Left kidney (tissue), 2 donors: ENCODE data around the gene VAC14. TPM values are rescaled to one million over a fixed set of nuclear protein-coding genes. Genes with fewer than 3 reads are reported as not detected.

Experiments
- DNase-seq: peaks from one replicate; pipeline ENCODE4 v3.0.0-alpha.2; 2013
- polyA plus RNA-seq: library from polyadenylated mRNA; unstranded; fragments of 120-200 nt; gene quantifications from one replicate; pipeline ENCODE4 v1.2.1, GENCODE V29; 2013; ENCODE audit not compliant: insufficient read length

VAC14 gene
- polyA plus RNA-seq, 1 donor = 40.9 TPM

DNA sequence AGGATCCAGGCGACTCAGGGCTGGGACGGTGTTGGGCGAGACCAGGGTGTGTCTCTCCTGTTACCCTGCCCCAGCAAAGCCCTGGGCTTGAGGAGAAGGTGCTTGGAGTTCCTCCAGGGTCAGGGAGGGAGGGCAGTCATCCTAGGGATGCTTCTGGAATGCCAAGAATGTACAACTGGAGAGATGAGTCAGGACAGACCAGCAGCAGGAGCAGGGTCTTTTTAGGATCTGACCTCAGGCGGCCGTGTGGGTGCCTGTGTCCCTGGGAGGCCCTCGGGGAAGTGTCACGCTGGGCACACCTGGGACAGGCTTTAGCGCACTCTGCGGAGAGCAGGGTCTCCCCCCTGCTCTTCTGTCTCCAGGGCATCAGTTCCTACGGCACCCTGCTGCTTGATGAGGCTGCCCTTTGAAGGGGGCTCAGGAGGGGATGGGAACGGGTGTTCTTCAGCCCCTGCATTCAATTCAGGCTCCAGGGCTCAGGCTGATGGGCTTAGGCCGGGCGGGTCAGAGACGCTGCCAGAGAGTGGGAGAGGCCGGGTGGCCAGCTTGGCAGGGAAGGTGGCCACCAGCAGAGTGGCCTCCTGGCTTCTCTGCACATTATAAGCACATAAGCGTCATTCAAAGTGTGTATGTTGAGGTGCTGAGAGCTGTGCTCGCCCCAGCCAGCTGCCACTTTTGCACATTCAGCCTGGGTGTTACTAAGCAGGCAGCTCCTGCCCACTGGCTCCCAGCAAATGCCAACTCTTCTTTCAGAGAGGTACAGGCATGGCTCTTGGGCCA, 106.7 kb downstream of the VAC14 start:
- no peak for DNase-seq

DNA sequence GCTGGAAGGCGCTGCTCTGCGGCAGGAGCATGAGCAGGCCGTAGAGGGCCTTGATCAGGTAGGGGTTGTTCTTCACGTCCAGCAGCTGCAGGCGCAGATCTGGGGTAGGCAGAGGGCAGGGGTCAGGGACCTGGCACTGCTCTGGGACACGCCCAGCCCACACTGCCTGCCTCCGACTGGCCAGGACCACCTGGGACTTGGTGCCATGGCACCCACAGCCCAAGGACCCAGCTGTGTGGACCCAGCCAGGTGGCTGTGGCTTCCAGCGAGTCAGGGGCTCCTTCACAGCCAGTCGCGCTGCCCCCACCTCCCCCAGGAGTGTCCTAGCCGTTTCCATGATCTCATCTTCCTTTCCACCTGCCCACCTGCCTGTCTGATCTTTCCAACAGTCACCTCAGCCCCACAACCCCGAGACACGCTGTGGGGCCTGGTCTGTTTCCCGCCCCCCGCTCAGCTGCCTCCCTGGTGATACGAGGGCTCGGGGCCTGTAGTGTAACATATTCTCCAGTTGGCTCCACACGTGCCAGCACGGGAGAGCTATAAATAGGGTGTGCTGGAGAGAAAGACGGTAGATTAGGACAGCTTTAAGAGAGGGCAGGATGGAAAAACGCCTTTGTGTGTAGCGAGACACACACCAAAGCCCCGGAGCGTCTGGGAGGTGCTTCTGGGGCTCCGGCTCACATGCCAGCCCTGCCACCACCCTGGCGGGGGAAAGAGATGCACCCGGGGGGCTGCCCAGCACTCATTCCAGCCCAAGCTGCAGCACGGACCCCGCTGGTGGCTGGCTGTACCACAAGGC, 107.9 kb downstream of the VAC14 start:
- no peak for DNase-seq

DNA sequence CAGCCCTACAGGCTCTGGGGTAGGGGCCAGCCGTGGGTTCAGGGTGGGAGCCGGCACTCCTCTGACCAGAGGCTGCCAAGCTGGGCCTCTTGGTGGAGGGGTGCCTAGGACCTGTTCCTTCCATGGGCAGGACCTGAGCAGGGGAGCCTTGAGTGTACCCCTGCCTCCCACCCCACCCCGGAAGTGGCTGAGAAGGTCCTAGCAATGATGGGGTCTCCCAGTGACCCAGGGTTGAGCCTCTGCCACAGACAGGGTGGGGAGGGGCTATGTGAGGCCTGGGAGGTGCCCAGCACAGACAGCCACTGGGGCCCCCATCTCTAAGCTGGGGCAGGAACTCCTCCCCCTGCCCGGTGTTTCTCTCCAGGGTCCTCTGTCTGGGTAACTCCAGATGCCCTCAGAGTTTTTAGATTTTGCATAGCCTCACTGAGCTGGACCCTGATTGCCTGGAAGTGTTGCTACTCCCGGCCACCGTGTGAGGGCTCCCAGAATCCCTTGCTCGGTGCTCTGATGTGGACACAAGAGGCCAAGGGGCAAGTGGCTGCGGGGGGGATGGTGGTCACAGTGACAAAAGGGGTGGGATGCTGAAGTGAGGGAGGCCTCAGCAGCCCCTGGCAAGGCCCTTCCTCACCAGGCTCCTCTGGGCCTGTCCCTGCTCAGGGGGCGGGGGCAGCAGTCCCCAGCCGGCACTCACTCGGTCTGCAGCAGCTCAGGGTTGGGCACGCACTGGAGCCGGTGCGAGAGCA, 108.7 kb downstream of the VAC14 start:
- no peak for DNase-seq

DNA sequence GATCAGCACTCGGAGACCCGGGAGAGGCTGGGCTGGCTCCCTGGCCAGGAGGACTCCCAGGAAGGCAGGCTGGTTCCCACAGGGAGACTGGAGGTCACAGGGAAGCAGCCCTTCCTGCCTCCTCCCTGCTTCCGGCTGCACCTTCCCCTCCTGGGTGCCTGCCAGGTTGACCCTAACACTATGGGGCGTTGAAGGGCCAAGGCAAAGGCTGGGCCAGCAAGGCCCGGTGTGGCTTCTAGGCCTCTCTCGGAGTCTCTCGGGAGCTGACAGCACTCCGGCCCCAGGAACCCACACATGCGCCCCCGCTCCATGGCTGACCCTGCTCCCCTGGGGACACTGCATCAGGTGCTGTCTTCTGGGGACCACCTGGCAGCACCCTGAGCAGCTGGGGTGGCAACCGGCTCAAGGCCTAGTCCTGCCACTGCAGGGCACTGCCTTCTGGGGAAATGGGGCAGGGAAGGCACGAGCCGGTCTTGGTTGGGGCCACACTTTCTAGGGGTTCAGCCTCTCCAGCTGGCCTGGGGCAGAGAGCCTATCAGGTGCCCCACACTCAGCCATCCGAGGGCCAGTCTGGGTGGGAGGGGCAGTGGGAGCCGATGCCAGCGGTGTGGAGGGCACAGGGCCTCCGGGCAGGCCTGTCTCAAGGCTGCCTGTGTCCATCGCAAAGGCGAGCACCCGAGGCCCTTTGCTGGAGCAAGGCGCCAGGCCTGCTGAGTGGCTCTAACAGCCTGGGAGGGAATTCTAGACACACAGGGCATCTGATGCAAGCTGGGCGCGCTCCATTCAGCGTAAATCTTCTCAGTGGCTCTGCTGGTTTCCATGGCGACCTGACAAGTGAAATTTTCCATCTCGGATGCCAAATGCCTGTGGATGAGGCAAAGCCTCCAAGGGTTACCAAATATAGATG, 109.5 kb downstream of the VAC14 start:
- peak; percentile 67 for DNase-seq

DNA sequence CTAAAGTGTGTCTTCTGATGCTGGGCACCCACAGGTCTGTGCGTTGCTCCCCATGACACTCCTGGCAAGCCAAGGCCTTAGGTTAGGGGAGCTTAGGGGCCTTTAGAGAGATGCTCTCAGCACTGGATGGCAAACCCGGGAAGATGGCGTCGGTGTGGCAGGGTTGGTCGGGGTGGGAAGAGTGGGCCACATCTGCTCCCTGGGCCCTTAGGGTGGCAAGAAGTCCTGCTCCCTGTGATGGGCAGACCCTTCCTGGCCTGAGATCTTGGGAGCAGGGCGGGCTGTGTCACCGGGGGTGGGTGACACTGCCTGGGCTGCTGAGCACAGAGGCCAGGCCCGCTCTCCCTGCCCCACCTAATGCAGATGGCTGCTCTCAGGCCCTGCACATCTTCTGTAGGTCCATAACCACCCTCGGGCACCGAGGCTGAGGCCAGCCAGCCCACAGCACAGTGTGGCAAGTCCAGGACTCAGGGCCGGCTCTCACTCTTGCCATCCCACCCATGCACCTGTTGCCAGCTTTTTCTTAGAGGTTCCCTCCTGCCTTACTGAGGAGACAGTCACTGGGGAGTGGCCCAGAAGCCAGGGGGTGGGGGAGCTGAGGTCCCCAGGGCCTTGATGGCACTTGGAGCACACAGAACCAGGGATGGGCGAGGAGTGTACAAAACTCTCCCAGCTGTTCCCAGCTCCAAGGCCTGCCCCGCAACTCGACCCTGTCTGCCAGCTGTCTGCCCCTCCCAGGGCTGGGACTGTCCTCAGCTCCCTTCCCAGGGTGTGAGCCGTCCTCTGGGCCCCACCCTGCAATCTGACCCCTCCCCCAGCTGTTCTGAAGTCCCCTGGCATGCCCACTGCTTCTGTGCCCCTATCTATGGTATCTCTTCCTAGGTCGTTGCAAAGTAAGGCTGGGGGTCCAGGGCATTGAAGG, 110.7 kb downstream of the VAC14 start:
- no peak for DNase-seq

DNA sequence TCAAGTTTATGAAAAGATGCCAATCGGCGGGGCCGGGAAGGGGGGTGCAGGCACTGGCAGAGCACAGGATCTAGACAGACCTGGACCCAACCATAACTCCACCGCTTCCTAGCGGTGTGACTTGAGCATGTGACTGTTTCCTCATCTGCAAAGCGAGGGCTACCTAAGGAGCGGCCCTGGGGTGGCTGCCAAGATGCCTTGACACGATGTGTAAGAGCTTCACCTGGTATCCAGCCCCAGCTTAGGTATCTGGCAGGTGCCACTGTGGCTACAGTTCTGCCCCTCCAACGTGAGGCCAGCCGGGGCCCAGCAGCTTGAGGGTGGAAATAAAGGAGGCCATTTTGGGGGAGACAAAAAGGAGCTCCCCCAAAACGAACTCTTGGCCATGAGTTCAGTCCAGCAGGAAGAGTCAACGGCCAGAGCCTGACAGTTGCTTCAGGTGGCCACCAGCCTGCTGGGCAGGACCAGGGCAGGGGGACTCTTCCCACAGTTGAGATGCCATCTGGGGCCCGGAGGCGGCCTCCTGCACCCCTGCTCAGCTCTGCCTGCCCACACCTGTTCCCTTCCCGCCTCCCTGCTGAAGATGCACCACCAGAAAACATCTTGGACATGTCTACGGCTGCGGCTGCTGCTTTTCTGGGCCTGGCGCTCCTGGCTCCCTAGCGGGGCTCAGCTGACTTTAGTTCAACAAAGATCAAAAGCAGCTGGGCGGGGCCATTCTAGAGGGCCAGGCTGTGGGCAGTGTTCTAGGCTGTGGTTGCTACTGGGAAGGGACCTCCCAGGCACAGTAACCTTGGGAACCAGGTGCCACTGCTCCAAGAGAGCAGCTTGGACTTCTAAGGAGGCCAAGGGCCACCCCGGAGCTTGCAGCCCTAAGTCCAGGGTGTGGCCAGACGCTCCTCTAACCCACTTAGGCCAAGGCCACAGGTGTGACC, 111.7 kb downstream of the VAC14 start:
- no peak for DNase-seq

DNA sequence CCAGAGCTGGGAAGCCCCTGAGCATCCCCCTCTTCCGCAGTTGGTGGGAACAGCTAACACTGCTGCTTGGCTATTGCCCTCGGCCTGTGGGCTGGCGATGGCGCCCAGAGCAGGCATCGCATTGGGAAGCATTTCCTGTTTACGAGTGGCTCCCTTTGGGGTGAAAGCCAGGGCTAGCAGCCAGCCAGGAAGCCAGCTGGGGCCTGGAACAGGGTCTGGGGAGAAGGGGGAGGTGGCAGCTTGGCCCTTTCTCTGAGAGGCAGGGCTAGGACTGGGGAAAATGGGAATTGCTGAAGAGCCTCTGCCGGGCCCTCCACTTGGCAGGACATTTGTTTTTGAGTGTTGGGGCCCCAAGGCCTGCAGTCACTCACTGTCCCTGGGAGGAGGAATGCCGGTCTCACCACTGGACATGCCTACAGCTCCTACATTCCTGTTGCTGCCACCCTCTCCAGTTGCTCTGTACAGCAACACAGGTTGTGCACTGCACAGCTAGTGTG, 112.7 kb downstream of the VAC14 start:
- DNase-seq = no peak

DNA sequence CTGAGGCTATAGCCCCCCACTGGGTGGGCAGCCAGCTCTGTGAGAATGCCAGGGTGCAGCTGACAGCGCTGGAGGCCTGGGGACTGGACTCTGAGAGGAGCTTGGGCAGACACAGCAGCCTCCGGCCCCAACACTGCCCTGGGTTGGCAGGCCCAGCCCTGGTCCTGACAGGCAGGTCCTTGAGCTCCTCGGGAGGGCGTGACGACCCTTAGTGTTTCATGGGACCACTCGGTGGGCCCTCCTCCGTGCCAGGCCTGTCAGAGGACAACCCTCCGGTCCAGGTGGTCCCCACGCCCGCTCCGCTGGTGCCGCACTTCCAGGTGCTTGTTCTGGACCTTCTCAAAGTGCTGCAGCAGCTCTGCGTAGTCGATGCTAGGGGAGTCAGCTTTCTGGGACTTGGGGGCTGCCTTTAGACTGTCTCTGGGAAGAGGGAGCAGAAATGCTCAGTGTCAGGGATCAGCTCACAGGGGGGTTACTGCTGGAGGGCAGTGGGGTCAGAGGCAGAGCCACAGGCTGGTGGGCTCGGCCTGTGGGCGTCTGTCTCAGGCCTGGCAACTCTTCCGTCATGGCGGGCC, 113.2 kb downstream of the VAC14 start:
- DNase-seq = no peak

DNA sequence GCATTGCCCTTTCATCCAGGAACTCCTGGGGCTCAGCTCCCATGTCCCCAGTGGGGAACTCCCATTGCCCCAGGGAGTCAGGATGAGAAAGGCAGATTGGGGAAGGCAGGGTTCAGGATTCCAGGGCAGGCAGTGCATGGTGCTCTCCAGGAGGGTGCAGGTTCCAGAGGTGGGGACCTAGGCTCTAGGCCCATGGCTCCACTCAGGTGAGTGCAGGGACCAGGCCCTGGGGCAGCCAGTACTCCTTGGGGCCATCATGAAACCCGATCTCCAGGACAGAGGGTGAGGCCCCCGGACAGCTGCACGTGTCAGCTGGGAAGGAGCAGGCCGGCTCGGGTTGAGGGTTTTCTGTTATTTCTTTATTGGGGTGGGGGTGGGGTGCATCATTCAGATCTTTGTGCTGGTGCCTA, 113.9 kb downstream of the VAC14 start:
- DNase-seq = no peak

DNA sequence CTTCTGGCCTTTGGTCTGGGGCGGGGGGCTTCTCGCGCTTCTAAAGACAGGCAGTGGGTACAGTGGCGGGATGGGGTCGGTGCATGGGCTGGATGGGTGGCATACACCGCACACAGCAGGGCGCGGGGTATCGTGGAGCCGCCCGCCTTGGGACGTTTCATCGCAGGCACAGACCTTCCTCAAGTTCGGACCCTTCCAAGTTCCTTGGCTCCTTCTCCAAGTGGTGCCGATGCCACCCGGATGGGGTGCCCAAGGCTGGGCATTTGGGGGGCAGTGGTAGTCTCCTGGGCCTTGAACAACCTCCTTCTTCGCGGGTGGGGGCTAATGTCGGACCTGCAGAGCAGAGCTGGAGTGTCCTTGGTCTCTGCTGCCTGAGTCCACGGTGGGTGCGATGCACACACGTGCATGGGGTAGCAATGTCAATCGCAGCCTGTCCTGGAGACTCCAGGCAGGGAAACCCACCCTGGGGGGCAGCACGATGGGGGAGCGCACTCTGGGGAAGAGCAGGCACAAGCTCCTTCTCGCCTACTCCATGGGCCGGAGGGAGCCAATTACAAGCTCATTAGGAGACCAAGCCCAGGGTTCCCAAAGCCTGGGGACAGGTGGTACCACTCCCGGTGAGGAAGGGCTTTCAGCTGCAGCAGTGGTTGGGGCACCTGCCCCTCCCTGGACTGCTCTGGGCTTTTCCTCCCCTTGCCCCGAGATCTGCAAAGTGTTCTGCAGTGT, 114.4 kb downstream of the VAC14 start:
- no peak for DNase-seq

DNA sequence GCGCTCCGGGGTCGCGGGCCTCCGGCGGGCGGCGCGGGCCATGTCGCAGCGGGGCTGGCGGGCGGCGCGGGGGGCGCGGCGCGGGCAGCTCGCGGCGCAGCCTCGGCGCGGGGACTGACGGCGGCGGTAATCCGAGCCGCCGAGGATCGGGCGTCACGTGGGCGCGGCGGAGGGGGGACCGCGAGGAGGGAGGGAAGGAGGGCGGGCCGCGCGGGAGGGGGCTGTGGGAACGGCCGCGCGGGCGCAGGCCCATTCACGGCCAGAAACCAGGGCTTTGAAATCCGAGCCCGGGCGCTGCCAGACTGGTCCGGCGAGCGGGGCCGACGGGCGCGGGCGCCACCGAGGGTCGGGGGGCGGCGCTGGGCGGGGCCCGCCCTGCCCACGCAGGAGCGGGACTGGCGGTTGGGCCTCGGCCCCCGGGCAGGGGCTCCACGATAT, 115.0 kb downstream of the VAC14 start, which contains the start of gene MTSS2:
Gene MTSS2 (minus strand): TSS at position 116 of the 438 bp plus-strand sequence. CDS start 262 bp downstream, outside the sequence.
- peak; percentile 88 for DNase-seq

DNA sequence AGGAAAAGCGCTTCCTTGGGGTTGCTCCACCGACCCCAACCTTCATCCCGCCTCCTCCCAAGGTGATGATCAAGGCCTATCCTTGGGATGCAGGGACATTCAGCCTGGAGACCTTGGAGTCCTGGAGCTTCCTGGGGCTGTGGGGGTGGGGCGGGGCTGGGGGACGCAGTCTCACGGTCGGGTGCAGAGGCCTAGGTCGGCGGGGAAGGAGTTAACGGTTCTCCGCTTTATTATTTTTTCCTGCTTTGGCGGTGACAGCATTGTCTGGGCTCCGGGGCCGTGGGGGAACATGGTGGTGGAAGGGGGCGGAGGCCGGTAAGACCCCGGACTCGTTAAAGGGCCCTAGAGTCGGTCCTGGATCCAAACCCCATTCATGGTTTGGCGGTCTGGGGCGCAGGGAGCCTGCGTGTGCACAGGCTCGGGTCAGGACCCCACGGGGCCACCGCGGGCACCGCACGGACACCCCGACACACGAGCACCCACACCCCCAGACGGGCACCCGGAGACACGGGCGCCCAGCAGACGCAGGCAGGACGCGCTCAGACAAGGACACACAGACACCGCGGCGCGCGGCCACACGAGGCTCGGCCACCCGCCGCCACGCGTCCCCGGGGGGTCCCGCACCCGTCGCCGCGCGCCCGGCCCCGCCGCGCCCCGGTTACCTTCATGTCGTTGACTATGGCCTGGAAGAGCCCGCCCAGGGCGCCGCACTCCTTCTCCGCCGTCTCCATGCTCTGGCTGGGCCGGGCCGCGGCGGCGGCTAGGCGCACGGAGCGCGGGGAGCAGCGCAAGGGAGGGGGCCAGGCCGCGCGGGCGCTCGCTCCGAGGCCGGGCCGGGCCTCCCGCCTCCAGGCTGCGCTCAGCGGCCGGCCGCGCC, 115.7 kb downstream of the VAC14 start:
- DNase-seq = no peak

DNA sequence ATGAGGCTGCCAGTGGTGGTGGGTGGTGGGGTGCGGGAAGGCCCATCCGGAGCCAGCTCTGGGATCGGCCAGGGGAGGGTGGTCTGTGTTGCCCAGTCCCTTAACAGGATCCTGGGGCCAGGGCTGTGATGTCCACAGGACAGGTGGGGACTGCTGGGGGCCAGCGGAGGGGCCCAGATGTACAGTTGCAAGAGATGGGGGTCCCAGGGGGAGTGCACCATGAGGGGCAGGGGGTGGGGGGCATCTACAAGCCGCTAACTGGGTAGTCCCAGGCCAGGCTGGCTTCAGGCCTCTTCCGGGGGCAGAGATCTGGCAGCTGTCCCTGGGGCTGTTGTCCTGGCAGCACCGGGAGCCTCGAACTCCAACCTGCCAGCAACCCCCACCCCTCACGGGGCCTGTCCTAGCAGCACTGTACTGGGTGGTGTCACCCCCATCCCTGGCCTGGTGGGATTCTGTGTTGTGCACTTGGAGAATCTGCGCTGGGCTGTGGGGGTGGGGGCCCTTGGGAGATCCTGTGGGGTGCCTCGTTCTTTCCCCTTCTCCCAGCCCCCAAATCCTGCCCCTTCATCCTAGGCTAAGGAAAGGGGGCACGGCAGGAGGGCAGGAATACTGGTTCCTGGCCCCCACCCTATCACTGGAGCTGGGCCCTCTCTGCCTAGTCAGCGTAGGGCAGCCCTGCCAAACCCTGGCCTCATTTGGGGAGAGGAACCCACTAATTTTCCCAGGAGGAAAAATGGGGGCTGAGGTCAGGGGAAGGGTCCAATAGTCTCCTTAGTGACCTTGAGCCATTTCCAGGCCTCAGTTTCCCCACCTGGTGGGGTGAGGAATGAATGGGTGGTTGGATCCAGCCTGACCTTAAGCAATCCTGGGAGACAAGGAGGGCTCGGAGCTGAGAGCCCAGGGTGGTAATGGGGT, 116.6 kb downstream of the VAC14 start:
- no peak for DNase-seq

DNA sequence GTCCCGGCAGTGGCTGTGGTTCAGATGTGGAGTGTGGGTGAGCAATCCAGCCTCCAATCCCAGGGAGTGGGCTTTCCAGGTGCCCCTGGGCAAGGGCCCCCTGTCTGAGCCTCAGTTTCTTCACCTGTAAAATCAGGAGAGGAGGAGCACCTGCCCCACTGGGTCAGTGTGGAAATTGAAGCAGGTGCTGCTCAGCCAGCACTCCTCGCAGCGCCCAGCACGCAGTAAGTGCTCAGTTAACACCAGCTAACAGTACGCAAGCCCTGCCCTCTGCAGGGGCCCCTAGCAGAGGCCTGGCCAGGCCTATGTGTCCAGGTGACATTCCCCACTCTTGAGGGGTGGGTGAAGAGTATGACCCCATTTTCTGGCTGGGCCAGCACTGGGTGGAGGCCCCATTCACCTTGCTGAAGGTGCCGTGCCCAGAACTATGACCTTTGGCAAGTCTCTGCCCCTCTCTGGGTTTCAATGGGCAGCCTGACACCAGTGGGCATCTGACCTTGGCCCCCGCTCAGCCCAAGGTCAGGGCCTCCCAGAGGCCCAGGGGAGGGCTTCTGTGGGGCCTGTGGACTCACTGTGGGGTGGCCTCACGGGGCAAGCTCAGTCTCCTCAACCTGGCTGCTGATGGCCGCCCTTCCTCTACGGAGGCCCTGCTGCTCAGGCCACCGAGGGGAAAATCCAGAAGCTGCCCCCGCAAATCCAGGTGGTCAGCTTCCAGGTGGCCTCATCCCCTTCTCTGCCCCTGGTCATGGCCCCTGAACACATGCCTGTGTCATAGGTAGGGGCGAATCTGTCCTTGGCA, 117.6 kb downstream of the VAC14 start:
- no peak for DNase-seq
